H54 (cell line): ENCODE measurements around the gene EPB41L4B.

Experiments
- DNase-seq: peaks from one replicate; pipeline ENCODE4 v3.0.0; 2011; ENCODE audit warnings: low spot score, mixed read lengths; ENCODE audit not compliant: insufficient read length
- FAIRE-seq: peaks from 3 replicates; lab custom pipeline; 2011; peaks lifted over from hg19 to GRCh38; lab: Jason Lieb, UNC
- POLR2A ChIP-seq: IDR thresholded peaks from 2 replicates; pipeline ENCODE4 v1.6.1; 2011; ENCODE audit warnings: low read depth, mild to moderate bottlenecking, low read length

Gene EPB41L4B

GRCh38 chr9:109258481-109259302 is 62.2 kb downstream of the EPB41L4B start:
- FAIRE-seq, result no peak
- no peak for TF ChIP-seq POLR2A
- no peak for DNase-seq

- TF ChIP-seq POLR2A, result no peak
- no peak for FAIRE-seq
- no peak for DNase-seq
Measured at GRCh38 chr9:109256336-109256735, 64.5 kb downstream of the EPB41L4B start.

GRCh38 chr9:109255394-109255793 is 65.5 kb downstream of the EPB41L4B start:
- TF ChIP-seq POLR2A, result no peak
- FAIRE-seq (no peak), DNase-seq (no peak)

- DNase-seq (no peak), FAIRE-seq (no peak)
- no peak for TF ChIP-seq POLR2A
Measured at GRCh38 chr9:109254317-109254716, 66.5 kb downstream of the EPB41L4B start.

- FAIRE-seq, result peak; percentile 98
Measured at GRCh38 chr9:109253637-109254284, 67.1 kb downstream of the EPB41L4B start.

GRCh38 chr9:109253241-109253636 is 67.6 kb downstream of the EPB41L4B start:
- no peak for TF ChIP-seq POLR2A
- no peak for FAIRE-seq

More at GRCh38 chr9:109253637-109254284, 67.1 kb downstream of the EPB41L4B start:
- TF ChIP-seq POLR2A, result no peak
- DNase-seq, result peak; percentile 87

GRCh38 chr9:109252291-109252690 is 68.6 kb downstream of the EPB41L4B start:
- TF ChIP-seq POLR2A, result no peak
- DNase-seq (no peak), FAIRE-seq (no peak)

More at GRCh38 chr9:109253241-109253636, 67.6 kb downstream of the EPB41L4B start:
- DNase-seq, result no peak

GRCh38 chr9:109251776-109252106 is 69.1 kb downstream of the EPB41L4B start:
- no peak for FAIRE-seq

GRCh38 chr9:109251080-109251775 is 69.6 kb downstream of the EPB41L4B start:
- FAIRE-seq, result peak; percentile 91
- DNase-seq, result peak; percentile 68
- TF ChIP-seq POLR2A, result no peak

More at GRCh38 chr9:109251776-109252106, 69.1 kb downstream of the EPB41L4B start:
- no peak for DNase-seq
- no peak for TF ChIP-seq POLR2A

GRCh38 chr9:109250771-109251079 is 70.1 kb downstream of the EPB41L4B start:
- DNase-seq (no peak), FAIRE-seq (no peak)

GRCh38 chr9:109250311-109250741 is 70.5 kb downstream of the EPB41L4B start:
- FAIRE-seq (no peak), DNase-seq (no peak)
- no peak for TF ChIP-seq POLR2A

More at GRCh38 chr9:109250771-109251079, 70.1 kb downstream of the EPB41L4B start:
- no peak for TF ChIP-seq POLR2A

- no peak for TF ChIP-seq POLR2A
- FAIRE-seq (no peak), DNase-seq (no peak)
Measured at GRCh38 chr9:109249615-109250014, 71.2 kb downstream of the EPB41L4B start.

GRCh38 chr9:109248133-109248581 is 72.7 kb downstream of the EPB41L4B start:
- DNase-seq, result no peak
- no peak for TF ChIP-seq POLR2A
- FAIRE-seq, result no peak

- TF ChIP-seq POLR2A, result no peak
- no peak for FAIRE-seq
- DNase-seq, result no peak
Measured at GRCh38 chr9:109247228-109247627, 73.6 kb downstream of the EPB41L4B start.
